Heart right ventricle (tissue), 16 donors: ENCODE results near the gene FBXL13. TPM values are rescaled to one million over a fixed set of nuclear protein-coding genes. Genes with fewer than 3 reads are reported as not detected.

Experiments used
- ATAC-seq, 8 donors: fragments of 200-7000 bp; cut with Tn5 transposase; one replicate each; pipeline ENCODE4 v1.9.1; 2020; ENCODE audit warnings: mild to moderate bottlenecking in 8 of 8, moderate library complexity in 8 of 8, moderate number of reproducible peaks in 1 of 8
- DNase-seq, 2 donors: peaks; one replicate each; pipeline ENCODE4 v3.0.0-alpha.2; 2020
- H3K27ac ChIP-seq, 10 donors: fragments of 200-600 bp; sonication (generic) in 2 of 10; one replicate each; pipeline versions ENCODE4 v1.5.0 to v1.8.0; 2020 to 2022; ENCODE audit warnings: mild to moderate bottlenecking in 3 of 10
- H3K27me3 ChIP-seq, 7 donors: fragments of 200-600 bp; one replicate each; pipeline ENCODE4 v1.8.0; 2021 to 2022; ENCODE audit warnings: mild to moderate bottlenecking in 2 of 7
- H3K36me3 ChIP-seq, 9 donors: fragments of 200-600 bp; sonication (generic) in 1 of 9; one replicate each; pipeline versions ENCODE4 v1.5.0 to v1.8.0; 2020 to 2022; ENCODE audit warnings: mild to moderate bottlenecking in 2 of 9
- H3K4me1 ChIP-seq, 9 donors: fragments of 200-600 bp; sonication (generic) in 1 of 9; one replicate each; pipeline versions ENCODE4 v1.5.0 to v1.8.0; 2020 to 2022; ENCODE audit warnings: mild to moderate bottlenecking in 4 of 9
- H3K4me3 ChIP-seq, 10 donors: fragments of 200-600 bp; sonication (generic) in 2 of 10; one replicate each; pipeline versions ENCODE4 v1.5.0 to v1.8.0; 2020 to 2022; ENCODE audit warnings: mild to moderate bottlenecking in 7 of 10, moderate library complexity in 2 of 10
- H3K9me3 ChIP-seq, 11 donors: fragments of 200-600 bp in 10 of 11; sonication (generic) in 2 of 11; one replicate each; pipeline versions ENCODE4 v1.5.0 to v1.8.0; 2013 to 2022; ENCODE audit warnings: mild to moderate bottlenecking in 2 of 11, control low read depth in 1 of 11, moderate library complexity in 1 of 11
- WGBS, 2 donors: extraction: QIAGEN DNeasy Blood & Tissue Kit; methylation state at CpG; one replicate each; pipeline ENCODE4 v1.1.7; 2013; ENCODE audit warnings: inconsistent platforms in 1 of 2; 5-methylcytosine and 5-hydroxymethylcytosine counted together
- intact Hi-C, 10 donors: fragments of 100-400 bp; cut with DNase I; formaldehyde crosslinking; loops; one replicate each; pipeline versions ENCODE4 v1.11.1 to v1.14.2; 2022
- polyA plus RNA-seq, 2 donors: library from polyadenylated mRNA; stranded (reverse); fragments of 200-250 nt; gene quantifications; one replicate each; pipeline ENCODE4 v1.2.3, GENCODE V29; 2013
- total RNA-seq, 10 donors: library from RNA; stranded (reverse); fragmentation: NEBNext Ultra II Directional in 3 of 10; extraction: Animal tissue kit (Norgen Biotek cat#: 25700) in 3 of 10; gene quantifications; one replicate each; pipeline versions ENCODE4 v1.2.1 to v1.2.4, GENCODE V29; 2021 to 2023
- TF ChIP-seq, protein P1 (sequence below), 9 donors: fragments of 200-600 bp; sonication (generic) in 2 of 9; IDR thresholded peaks; one replicate each; pipeline versions ENCODE4 v1.5.0 to v1.8.0; 2021 to 2022; ENCODE audit warnings: antibody characterized with exemption in 9 of 9, mild to moderate bottlenecking in 5 of 9, moderate library complexity in 1 of 9
- donor health status: Arrhythmogenic right ventricular cardiomyopathy.
- donor health status: ischemic (EF 13 %, LVEDD 7.1; RV severe dilation, severe dysfunction).
- donor health status: healthy with polysubstance abuse.
- donor health status: DM: no; HTN: yes; CAD: no.
- donor health status: DM: no; HTN: no; CAD: no.
- donor health status: ischemic (EF 25% LVEDD 6.9; RV normal size, moderate dysfunction).
- donor health status: ischemic (EF 25% LVEDD 5.7; RV mildly dilated, moderate dysfunction).
- donor health status: healthy.
- donor health status: DM: yes; HTN: yes; CAD: no.
- donor health status: Ischemic cardiomyopathy.
- donor health status: ischemic (EF 35%, LVEDD 5.7; RV mildly dilated, moderate dysfunction).
- donor health status: nonischemic (EF 11% LVEDD 7.7; RV severe dilation, severe dysfunction).
- donor health status: DM: yes; HTN: yes; CAD: no.
- donor health status: PGD.
- donor health status: ischemic (EF 29% LVEDD 5.4; RV normal size, mild dysfunction).
- donor health status: nonischemic (EF 23%, LVEDD 6.1; RV moderate dilation, normal function).

Gene FBXL13
- total and polyA plus RNA-seq, 12 donors: 0.12 to 0.87 (median 0.45) TPM; not detected in 1

DNA sequence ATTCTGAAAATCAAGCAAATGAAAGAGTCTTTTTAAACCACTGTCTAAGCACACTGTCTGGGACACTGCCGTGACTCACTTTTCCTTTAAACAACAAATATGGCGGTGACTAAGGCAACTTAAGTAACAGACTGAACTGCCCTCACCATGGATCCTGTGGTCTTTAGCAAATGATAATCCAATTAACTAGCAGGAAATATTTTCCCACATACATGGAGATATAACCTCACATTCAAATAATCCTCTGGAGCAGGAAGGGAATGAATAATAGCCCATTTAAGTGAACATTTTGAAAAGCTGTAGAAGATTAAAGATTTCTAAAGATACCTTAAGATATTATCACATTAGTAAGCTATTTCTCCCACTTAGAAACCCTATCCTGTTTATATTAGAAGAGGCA, 202.1 kb downstream of the FBXL13 start:
- Histone ChIP-seq H3K9me3 (no peaks in the 10 kb centered on the region), H3K27ac (no peak overlapping the region), H3K4me3 (no peak overlapping the region), H3K27me3 (no peaks in the 10 kb centered on the region), H3K4me1 (peaks cover 0 to 14% (median 0%) of the 10 kb centered on the region in 9 donors), H3K36me3 (no peaks in the 10 kb centered on the region)
- 95 to 98% methylated on average over 2 of the region's 2 CpGs for WGBS, 2 donors
- ATAC-seq (no peak), DNase-seq (no peak)
- intact Hi-C loops: no loop called here
- TF ChIP-seq, protein P1, sequence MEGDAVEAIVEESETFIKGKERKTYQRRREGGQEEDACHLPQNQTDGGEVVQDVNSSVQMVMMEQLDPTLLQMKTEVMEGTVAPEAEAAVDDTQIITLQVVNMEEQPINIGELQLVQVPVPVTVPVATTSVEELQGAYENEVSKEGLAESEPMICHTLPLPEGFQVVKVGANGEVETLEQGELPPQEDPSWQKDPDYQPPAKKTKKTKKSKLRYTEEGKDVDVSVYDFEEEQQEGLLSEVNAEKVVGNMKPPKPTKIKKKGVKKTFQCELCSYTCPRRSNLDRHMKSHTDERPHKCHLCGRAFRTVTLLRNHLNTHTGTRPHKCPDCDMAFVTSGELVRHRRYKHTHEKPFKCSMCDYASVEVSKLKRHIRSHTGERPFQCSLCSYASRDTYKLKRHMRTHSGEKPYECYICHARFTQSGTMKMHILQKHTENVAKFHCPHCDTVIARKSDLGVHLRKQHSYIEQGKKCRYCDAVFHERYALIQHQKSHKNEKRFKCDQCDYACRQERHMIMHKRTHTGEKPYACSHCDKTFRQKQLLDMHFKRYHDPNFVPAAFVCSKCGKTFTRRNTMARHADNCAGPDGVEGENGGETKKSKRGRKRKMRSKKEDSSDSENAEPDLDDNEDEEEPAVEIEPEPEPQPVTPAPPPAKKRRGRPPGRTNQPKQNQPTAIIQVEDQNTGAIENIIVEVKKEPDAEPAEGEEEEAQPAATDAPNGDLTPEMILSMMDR (IDR thresholded peaks at IDR 0.05): no peak

DNA sequence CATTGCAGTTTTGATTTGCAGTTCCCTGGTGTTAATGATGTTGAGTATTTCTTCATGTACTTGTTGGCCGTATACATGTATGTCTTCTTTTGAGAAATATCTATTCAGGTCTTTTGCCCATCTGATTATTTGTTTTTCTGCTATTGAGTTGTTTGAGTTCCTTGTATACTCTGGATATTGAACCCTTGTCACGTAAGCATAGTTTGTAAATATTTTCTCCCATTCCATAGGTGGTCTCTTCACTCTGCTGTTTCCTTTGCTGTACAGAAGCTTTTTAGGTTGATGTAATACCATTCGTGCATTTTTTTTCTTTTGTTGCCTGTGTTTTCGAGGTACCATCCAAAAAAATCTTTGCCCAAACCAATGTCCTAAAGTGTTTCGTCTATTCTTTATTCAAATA, 205.4 kb downstream of the FBXL13 start:
- intact Hi-C loops: no loop called here
- H3K27me3 ChIP-seq: no peaks in the 10 kb centered on the region
- no peaks in the 10 kb centered on the region for H3K9me3 ChIP-seq
- 84 to 96% methylated on average over 5 of the region's 5 CpGs for WGBS, 2 donors
- no peak overlapping the region for H3K27ac ChIP-seq
- TF ChIP-seq, protein P1 (IDR thresholded peaks at IDR 0.05): no peak
- no peaks in the 10 kb centered on the region for H3K36me3 ChIP-seq
- no peak for ATAC-seq
- H3K4me3 ChIP-seq: no peak overlapping the region
- DNase-seq: no peak
- peaks cover 0 to 5% (median 0%) of the 10 kb centered on the region in 9 donors for H3K4me1 ChIP-seq

DNA sequence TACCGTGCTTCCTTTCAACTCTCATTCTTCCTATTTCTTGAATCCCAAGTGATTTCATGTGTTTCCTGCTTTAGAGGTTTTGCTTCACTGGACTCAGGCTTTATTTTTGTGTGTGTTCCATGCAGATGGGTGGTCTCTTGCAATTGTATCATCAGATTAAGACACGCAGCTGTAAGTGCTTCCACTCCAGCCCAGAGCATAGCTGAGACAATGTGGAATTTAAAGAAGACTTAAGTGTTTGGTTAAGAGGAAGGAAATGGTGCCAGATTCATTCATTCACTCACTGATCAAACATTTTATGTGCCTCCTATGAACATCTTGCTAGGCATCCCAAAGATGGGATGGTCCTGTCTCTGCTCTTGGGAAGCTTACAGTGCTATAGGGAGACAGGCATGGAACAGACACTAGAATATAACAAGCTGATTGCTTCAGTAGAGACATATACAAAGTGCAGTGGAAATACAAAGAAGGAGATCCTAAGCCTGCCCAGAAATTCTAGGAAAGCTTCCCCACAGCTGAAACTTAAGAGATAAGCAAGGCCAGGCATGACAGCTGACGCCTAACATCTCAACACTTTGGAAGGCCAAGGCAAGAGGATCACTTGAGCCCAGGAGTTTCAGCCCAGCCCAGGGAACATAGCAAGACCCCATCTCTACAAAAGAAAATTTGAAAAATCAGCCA, 207.9 kb downstream of the FBXL13 start:
- Histone ChIP-seq H3K27me3 (no peaks in the 10 kb centered on the region), H3K4me1 (no peaks in the 10 kb centered on the region), H3K9me3 (no peaks in the 10 kb centered on the region), H3K4me3 (no peak overlapping the region), H3K27ac (no peak overlapping the region), H3K36me3 (no peaks in the 10 kb centered on the region)
- ATAC-seq (no peak), DNase-seq (no peak)
- TF ChIP-seq, protein P1 (IDR thresholded peaks at IDR 0.05): no peak
- intact Hi-C loops: no loop called here
- WGBS, 2 donors: 56 to 62% methylated on average over 3 of the region's 3 CpGs

DNA sequence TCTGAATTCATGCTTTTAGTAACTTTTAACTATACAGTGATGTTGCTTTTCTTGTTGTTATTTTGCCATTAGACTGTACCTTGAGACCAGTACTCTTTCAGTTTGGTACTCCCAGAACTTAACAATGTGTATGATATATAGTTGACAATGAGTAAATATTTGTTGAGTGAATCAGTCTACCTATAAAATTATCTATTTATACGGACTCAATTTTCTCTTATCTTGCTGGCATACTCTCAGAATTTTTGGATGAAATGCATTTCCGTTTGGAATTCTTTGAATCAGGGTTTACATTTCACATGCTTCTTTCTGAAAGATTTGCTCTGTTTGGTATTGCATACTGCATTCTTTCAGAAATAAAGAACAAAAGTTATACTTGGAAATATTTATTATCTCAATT, 209.6 kb downstream of the FBXL13 start:
- 67 to 69% methylated on average over 2 of the region's 2 CpGs for WGBS, 2 donors
- Histone ChIP-seq H3K4me1 (peaks cover 0 to 8% (median 0%) of the 10 kb centered on the region in 9 donors), H3K9me3 (no peaks in the 10 kb centered on the region), H3K36me3 (no peaks in the 10 kb centered on the region), H3K27ac (no peak overlapping the region), H3K4me3 (no peak overlapping the region), H3K27me3 (no peaks in the 10 kb centered on the region)
- TF ChIP-seq, protein P1 (IDR thresholded peaks at IDR 0.05): no peak
- no peak for DNase-seq
- intact Hi-C loops: loop anchor here in 1 of 10 donors (5.0 kb wide), 1 partner anchor 53 kb away; no protein-coding TSS in a partner anchor
- ATAC-seq: no peak
